H1 (cell line): ENCODE data around the gene NDUFAF7. TPM values are rescaled to one million over a fixed set of nuclear protein-coding genes. Genes with fewer than 3 reads are reported as not detected.

Experiments
- CTCF ChIA-PET: fragments of 300-600 bp; sonication (Branson Sonifier 250); formaldehyde crosslinking; loops from one replicate; lab custom pipeline; 2021; ENCODE audit not compliant: partially characterized antibody; lab: Charles Lee
- POLR2A ChIA-PET: fragments of 300-600 bp; sonication (Branson Sonifier 250); formaldehyde crosslinking; loops from one replicate; lab custom pipeline; 2021; ENCODE audit warnings: inconsistent platforms; ENCODE audit not compliant: partially characterized antibody; lab: Charles Lee
- DNase-seq, 2 experiments: peaks; one replicate each; pipeline versions ENCODE4 v3.0.0 to v3.0.0-alpha.2; 2010 to 2022; ENCODE audit warnings: low spot score in 2 of 2, low read depth in 1 of 2, mixed read lengths in 1 of 2
- FAIRE-seq: peaks from 2 replicates; lab custom pipeline; 2011; peaks lifted over from hg19 to GRCh38; lab: Jason Lieb, UNC
- H2AFZ ChIP-seq: 2 replicates; pipeline ENCODE4 v1.8.1; 2012; ENCODE audit warnings: low read length, inconsistent platforms
- H2AK5ac ChIP-seq: 2 replicates; pipeline ENCODE4 v1.6.1; 2013; ENCODE audit warnings: low read depth, low read length
- H2BK120ac ChIP-seq: replicated peaks from 2 replicates; pipeline ENCODE3; 2013; ENCODE audit warnings: low read depth, low read length, inconsistent platforms
- H2BK12ac ChIP-seq: 2 replicates; pipeline ENCODE4 v1.6.1; 2013; ENCODE audit warnings: low read depth, low read length
- H2BK15ac ChIP-seq: 2 replicates; pipeline ENCODE4 v1.6.1; 2013; ENCODE audit warnings: low read length
- H2BK20ac ChIP-seq: 2 replicates; pipeline ENCODE4 v1.6.1; 2013; ENCODE audit warnings: low read length
- H2BK5ac ChIP-seq: 2 replicates; pipeline ENCODE4 v1.6.1; 2013; ENCODE audit warnings: low read depth, low read length
- H3K14ac ChIP-seq: 2 replicates; pipeline ENCODE4 v1.6.1; 2013; ENCODE audit warnings: inconsistent platforms; ENCODE audit not compliant: insufficient read length
- H3K18ac ChIP-seq: 2 replicates; pipeline ENCODE4 v1.6.1; 2013; ENCODE audit warnings: low read length; ENCODE audit errors: extremely low read depth
- H3K23ac ChIP-seq: 2 replicates; pipeline ENCODE4 v1.6.1; 2013; ENCODE audit warnings: inconsistent platforms; ENCODE audit not compliant: insufficient read length
- H3K23me2 ChIP-seq: 2 replicates; pipeline ENCODE4 v1.6.1; 2013; ENCODE audit warnings: low read depth, low read length
- H3K27ac ChIP-seq: 2 replicates; pipeline ENCODE4 v1.6.1; 2011; ENCODE audit warnings: low read depth, low read length, inconsistent platforms
- H3K27me3 ChIP-seq, 4 experiments: replicated peaks in 1 of 4; 1 replicate in 1 of 4; 2 replicates in 3 of 4; pipeline versions ENCODE4 v1.6.1 to v1.8.1; 2011 to 2013; ENCODE audit warnings: low read length in 3 of 4, mild to moderate bottlenecking in 3 of 4, inconsistent platforms in 2 of 4, mixed read lengths in 2 of 4, moderate library complexity in 1 of 4; ENCODE audit not compliant: control insufficient read depth in 3 of 4, insufficient read depth in 3 of 4; ENCODE audit errors: extremely low read depth in 1 of 4
- H3K36me3 ChIP-seq, 4 experiments: 2 replicates each; pipeline versions ENCODE4 v1.6.1 to v1.8.1; 2011 to 2013; ENCODE audit warnings: mild to moderate bottlenecking in 4 of 4, low read length in 3 of 4, moderate library complexity in 2 of 4, control low read depth in 1 of 4, inconsistent platforms in 1 of 4; ENCODE audit not compliant: insufficient read depth in 4 of 4, control insufficient read depth in 2 of 4
- H3K4ac ChIP-seq: replicated peaks from 2 replicates; pipeline ENCODE3; 2013; ENCODE audit warnings: low read length, low read depth, mixed read lengths, inconsistent platforms; ENCODE audit not compliant: insufficient read length
- H3K4me1 ChIP-seq, 4 experiments: replicated peaks in 1 of 4; 1 replicate in 1 of 4; 2 replicates in 3 of 4; pipeline versions ENCODE4 v1.6.1 to v1.8.1; 2011 to 2013; ENCODE audit warnings: low read length in 3 of 4, inconsistent platforms in 2 of 4, mixed read lengths in 1 of 4; ENCODE audit not compliant: insufficient read depth in 4 of 4, control insufficient read depth in 3 of 4
- H3K4me2 ChIP-seq, 2 experiments: 2 replicates each; pipeline versions ENCODE4 v1.6.1 to v1.8.1; 2011 to 2013; ENCODE audit warnings: low read depth in 2 of 2, low read length in 2 of 2, control low read depth in 1 of 2, inconsistent platforms in 1 of 2, mild to moderate bottlenecking in 1 of 2; ENCODE audit not compliant: insufficient read depth in 1 of 2
- H3K4me3 ChIP-seq, 4 experiments: fragments of 200-600, 300-600 bp in 1 of 4; sonication (generic), shearing (Covaris generic), sonication (Bioruptor Twin) in 1 of 4; 2 replicates each; pipeline versions ENCODE4 v1.5.1 to v1.8.1; 2011 to 2016; ENCODE audit warnings: low read length in 4 of 4, low read depth in 3 of 4, control low read depth in 2 of 4, inconsistent platforms in 2 of 4, mild to moderate bottlenecking in 2 of 4, mixed read lengths in 1 of 4, moderate library complexity in 1 of 4; ENCODE audit not compliant: insufficient read depth in 2 of 4; ENCODE audit errors: extremely low read depth in 1 of 4
- H3K56ac ChIP-seq: replicated peaks from 2 replicates; pipeline ENCODE3; 2013; ENCODE audit warnings: low read depth, mild to moderate bottlenecking, mixed read lengths, low read length, inconsistent platforms; ENCODE audit not compliant: insufficient read length
- H3K79me1 ChIP-seq: 2 replicates; pipeline ENCODE4 v1.6.1; 2013; ENCODE audit warnings: low read depth, low read length, control low read depth
- H3K79me2 ChIP-seq, 2 experiments: 2 replicates each; pipeline versions ENCODE4 v1.6.1 to v1.8.1; 2012 to 2013; ENCODE audit warnings: low read length in 2 of 2, mild to moderate bottlenecking in 2 of 2, inconsistent platforms in 1 of 2; ENCODE audit not compliant: insufficient read depth in 2 of 2, control insufficient read depth in 1 of 2
- H3K9ac ChIP-seq, 4 experiments: replicated peaks in 1 of 4; 1 replicate in 1 of 4; 2 replicates in 3 of 4; pipeline versions ENCODE4 v1.6.1 to v1.8.1; 2011 to 2013; ENCODE audit warnings: low read depth in 3 of 4, low read length in 3 of 4, control low read depth in 2 of 4, mild to moderate bottlenecking in 2 of 4, moderate library complexity in 2 of 4, inconsistent platforms in 1 of 4; ENCODE audit errors: extremely low read depth in 1 of 4
- H3K9me3 ChIP-seq, 2 experiments: 2 replicates each; pipeline versions ENCODE4 v1.6.1 to v1.8.1; 2012 to 2013; ENCODE audit warnings: mild to moderate bottlenecking in 2 of 2, moderate library complexity in 2 of 2, control low read depth in 1 of 2, inconsistent platforms in 1 of 2, low read depth in 1 of 2, low read length in 1 of 2, mixed read lengths in 1 of 2; ENCODE audit not compliant: insufficient read depth in 2 of 2
- H4K20me1 ChIP-seq, 2 experiments: replicated peaks in 1 of 2; 2 replicates each; pipeline versions ENCODE3 to v1.8.1; 2011 to 2013; ENCODE audit warnings: inconsistent platforms in 2 of 2, low read length in 2 of 2, mild to moderate bottlenecking in 1 of 2; ENCODE audit not compliant: insufficient read depth in 2 of 2, control insufficient read depth in 1 of 2
- H4K5ac ChIP-seq: 2 replicates; pipeline ENCODE4 v1.6.1; 2013; ENCODE audit warnings: low read length, low read depth, mixed read lengths, inconsistent platforms; ENCODE audit not compliant: insufficient read length
- H4K8ac ChIP-seq: 2 replicates; pipeline ENCODE4 v1.8.0; 2013; ENCODE audit warnings: mild to moderate bottlenecking, moderate library complexity, low read length, inconsistent platforms; ENCODE audit not compliant: insufficient read depth; ENCODE audit errors: extremely low read depth
- H4K91ac ChIP-seq: replicated peaks from 2 replicates; pipeline ENCODE3; 2013; ENCODE audit warnings: low read length, mixed read lengths, inconsistent platforms; ENCODE audit not compliant: insufficient read length
- CREB1 ChIP-seq: IDR thresholded peaks from 2 replicates; pipeline ENCODE4 v1.6.1; 2012; ENCODE audit warnings: inconsistent platforms
- EP300 ChIP-seq, 2 experiments: IDR thresholded peaks; 1 replicate in 1 of 2; 2 replicates in 1 of 2; pipeline ENCODE4 v1.6.1; 2011 to 2012; ENCODE audit warnings: low read depth in 2 of 2, low read length in 2 of 2, mild to moderate bottlenecking in 2 of 2, borderline replicate concordance in 1 of 2, inconsistent platforms in 1 of 2, moderate library complexity in 1 of 2
- HDAC6 ChIP-seq: IDR thresholded peaks from one replicate; pipeline ENCODE4 v1.7.1; 2012; ENCODE audit warnings: low read depth, mild to moderate bottlenecking, inconsistent platforms, low read length, moderate library complexity
- KDM4A ChIP-seq: IDR thresholded peaks from one replicate; pipeline ENCODE4 v1.7.1; 2012; ENCODE audit warnings: low read depth, mild to moderate bottlenecking, moderate library complexity, low read length, inconsistent platforms; ENCODE audit not compliant: severe bottlenecking
- POLR2A ChIP-seq, 2 experiments: IDR thresholded peaks; 1 replicate in 1 of 2; 2 replicates in 1 of 2; pipeline ENCODE4 v1.6.1; 2011; ENCODE audit warnings: low read depth in 2 of 2, low read length in 2 of 2, mild to moderate bottlenecking in 2 of 2; ENCODE audit errors: control extremely low read depth in 1 of 2
- SIRT6 ChIP-seq: IDR thresholded peaks from one replicate; pipeline ENCODE4 v1.7.1; 2012; ENCODE audit warnings: low read length, inconsistent platforms
- WGBS, 2 experiments: shearing (Covaris generic) in 1 of 2; methylation state at CpG; one replicate each; pipeline versions ENCODE4 v1.1.6 to v1.1.7; 2013 to 2015; ENCODE audit warnings: low lambda C conversion rate in 2 of 2, mixed read lengths in 2 of 2, inconsistent platforms in 1 of 2, low coverage in 1 of 2, missing lambda C conversion rate in 1 of 2; ENCODE audit not compliant: insufficient replicate concordance in 2 of 2, insufficient coverage in 1 of 2, insufficient read length in 1 of 2; ENCODE audit errors: extremely low coverage in 1 of 2, missing lambda C conversion rate in 1 of 2; 5-methylcytosine and 5-hydroxymethylcytosine counted together
- polyA plus RNA-seq, 7 experiments: library from polyadenylated mRNA; depleted of rRNA in 3 of 7; stranded (reverse) in 5 of 7; unstranded in 2 of 7; fragments of >200 nt in 5 of 7; fragments of 200-250 nt in 2 of 7; gene quantifications; 1 replicate in 5 of 7; 2 replicates in 1 of 7; 4 replicates in 1 of 7; pipeline versions ENCODE4 v1.2.1 to v1.2.3, GENCODE V29; 2011 to 2013; ENCODE audit warnings: missing spikeins in 2 of 7, mixed read lengths in 2 of 7
- total RNA-seq: library from RNA; stranded (reverse); fragmentation: NEBNext Ultra II Directional; extraction: Animal tissue kit (Norgen Biotek cat#: 25700); gene quantifications from 2 replicates; pipeline ENCODE4 v1.2.1, GENCODE V29; 2021
- TF ChIP-seq, protein P1 (sequence below): IDR thresholded peaks from 2 replicates; pipeline ENCODE4 v1.6.1; 2011; ENCODE audit warnings: low read depth, mild to moderate bottlenecking, low read length; ENCODE audit not compliant: insufficient read depth
- TF ChIP-seq, protein P2 (sequence below): IDR thresholded peaks from 2 replicates; pipeline ENCODE4 v1.6.1; 2012; ENCODE audit warnings: low read length, inconsistent platforms

Gene NDUFAF7
- total and polyA plus RNA-seq, 2 of the 8 experiments (the other 6 are each of a cell fraction or from before 2014, with no cell fraction given) = 50.2 to 56.0 TPM

DNA sequence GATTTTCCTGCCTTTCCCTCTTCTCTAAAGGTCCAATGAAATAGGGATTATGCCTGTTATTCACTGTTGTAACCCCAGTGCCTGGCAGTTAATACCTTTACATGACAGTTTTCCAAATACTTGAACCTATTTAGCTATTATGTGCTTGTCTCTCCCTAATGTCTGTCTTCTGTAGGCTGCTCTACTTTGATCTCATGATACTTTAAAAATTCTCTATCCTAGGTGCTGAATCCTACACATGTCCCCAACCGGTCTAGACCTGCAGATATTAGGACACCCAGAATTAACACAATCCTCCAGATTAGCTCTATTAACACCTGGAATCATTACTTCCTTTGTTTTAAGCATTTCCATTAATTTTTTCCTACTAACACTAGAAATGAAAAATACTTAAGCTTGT is 7.4 kb upstream of the NDUFAF7 start:
- POLR2A ChIA-PET = interaction anchor here (0.8 to 2.4 kb wide), 7 partner anchors 9 to 31 kb away, joined by 3 to 12 read pairs (median 4); no protein-coding TSS in a partner anchor
- H3K36me3 ChIP-seq = peaks cover 21 to 87% (median 62%) of the 10 kb centered on the region in 4 experiments
- no peak for FAIRE-seq
- TF ChIP-seq HDAC6 (no peak), EP300 (IDR thresholded peaks at IDR 0.05; ENCODE audit: borderline replicate concordance in 1 of 2, low read depth in 2 of 2, low read length in 2 of 2) (no peak), KDM4A (no peak), CREB1 (no peak), SIRT6 (no peak), POLR2A (IDR thresholded peaks at IDR 0.05; ENCODE audit: control extremely low read depth in 1 of 2, low read depth in 2 of 2, low read length in 2 of 2) (no peak)
- TF ChIP-seq, protein P1, sequence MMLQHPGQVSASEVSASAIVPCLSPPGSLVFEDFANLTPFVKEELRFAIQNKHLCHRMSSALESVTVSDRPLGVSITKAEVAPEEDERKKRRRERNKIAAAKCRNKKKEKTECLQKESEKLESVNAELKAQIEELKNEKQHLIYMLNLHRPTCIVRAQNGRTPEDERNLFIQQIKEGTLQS = no peak
- TF ChIP-seq, protein P2, sequence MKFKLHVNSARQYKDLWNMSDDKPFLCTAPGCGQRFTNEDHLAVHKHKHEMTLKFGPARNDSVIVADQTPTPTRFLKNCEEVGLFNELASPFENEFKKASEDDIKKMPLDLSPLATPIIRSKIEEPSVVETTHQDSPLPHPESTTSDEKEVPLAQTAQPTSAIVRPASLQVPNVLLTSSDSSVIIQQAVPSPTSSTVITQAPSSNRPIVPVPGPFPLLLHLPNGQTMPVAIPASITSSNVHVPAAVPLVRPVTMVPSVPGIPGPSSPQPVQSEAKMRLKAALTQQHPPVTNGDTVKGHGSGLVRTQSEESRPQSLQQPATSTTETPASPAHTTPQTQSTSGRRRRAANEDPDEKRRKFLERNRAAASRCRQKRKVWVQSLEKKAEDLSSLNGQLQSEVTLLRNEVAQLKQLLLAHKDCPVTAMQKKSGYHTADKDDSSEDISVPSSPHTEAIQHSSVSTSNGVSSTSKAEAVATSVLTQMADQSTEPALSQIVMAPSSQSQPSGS = no peak

More for the DNA sequence above, 7.4 kb upstream of the NDUFAF7 start:
- no peak overlapping the region for H2BK5ac ChIP-seq
- WGBS, 2 experiments = 96% methylated on average over 1 of the region's 1 CpG; no CpG with 5 or more reads in 1 of the 2 experiments
- CTCF ChIA-PET = interaction anchor here (0.7 to 2.2 kb wide), 4 partner anchors 12 to 1359 kb away, joined by 3 to 11 read pairs (median 4); no protein-coding TSS in a partner anchor
- H3K9me3 ChIP-seq = no peaks in the 10 kb centered on the region
- no peak overlapping the region for H3K23ac ChIP-seq
- H2AK5ac ChIP-seq = no peak overlapping the region
- H3K27me3 ChIP-seq = no peaks in the 10 kb centered on the region
- no peak overlapping the region for H4K8ac ChIP-seq
- no peak overlapping the region for H2BK15ac ChIP-seq
- H3K79me1 ChIP-seq = peaks cover 5% of the 10 kb centered on the region; the same call in 1 of the 2 replicates
- peak overlapping the region in 1 of 4 experiments; percentile 44; a peak in 3 of 8 replicates for H3K4me3 ChIP-seq
- no peak overlapping the region for H4K91ac ChIP-seq
- no peak overlapping the region for H3K4ac ChIP-seq
- H2BK120ac ChIP-seq = no peak overlapping the region
- no peak overlapping the region for H2BK12ac ChIP-seq
- no peak overlapping the region for H3K14ac ChIP-seq
- peaks cover 0 to 4% of the 10 kb centered on the region in 2 experiments for H4K20me1 ChIP-seq
- no peak overlapping the region for H2BK20ac ChIP-seq
- H3K4me1 ChIP-seq = peaks cover 2 to 13% (median 8%) of the 10 kb centered on the region in 4 experiments
- peaks cover 24 to 82% of the 10 kb centered on the region in 2 experiments; a peak in 3 of 4 replicates for H3K79me2 ChIP-seq
- H3K4me2 ChIP-seq = peak overlapping the region; percentile 39 to 59; a peak in 3 of 4 replicates
- H4K5ac ChIP-seq = no peak overlapping the region
- no peak overlapping the region for H2AFZ ChIP-seq
- no peak overlapping the region for H3K9ac ChIP-seq
- no peaks in the 10 kb centered on the region for H3K23me2 ChIP-seq
- H3K18ac ChIP-seq = no peak overlapping the region
- DNase-seq = no peak
- no peak overlapping the region for H3K56ac ChIP-seq
- H3K27ac ChIP-seq = no peak overlapping the region
